ENCODE measurements around the gene PGGHG. TPM values are rescaled to one million over a fixed set of nuclear protein-coding genes. Genes with fewer than 3 reads are reported as not detected.

Gene PGGHG
- total and polyA plus RNA-seq, 4 donors = 3.9 to 15.9 (median 6.2) TPM

DNA sequence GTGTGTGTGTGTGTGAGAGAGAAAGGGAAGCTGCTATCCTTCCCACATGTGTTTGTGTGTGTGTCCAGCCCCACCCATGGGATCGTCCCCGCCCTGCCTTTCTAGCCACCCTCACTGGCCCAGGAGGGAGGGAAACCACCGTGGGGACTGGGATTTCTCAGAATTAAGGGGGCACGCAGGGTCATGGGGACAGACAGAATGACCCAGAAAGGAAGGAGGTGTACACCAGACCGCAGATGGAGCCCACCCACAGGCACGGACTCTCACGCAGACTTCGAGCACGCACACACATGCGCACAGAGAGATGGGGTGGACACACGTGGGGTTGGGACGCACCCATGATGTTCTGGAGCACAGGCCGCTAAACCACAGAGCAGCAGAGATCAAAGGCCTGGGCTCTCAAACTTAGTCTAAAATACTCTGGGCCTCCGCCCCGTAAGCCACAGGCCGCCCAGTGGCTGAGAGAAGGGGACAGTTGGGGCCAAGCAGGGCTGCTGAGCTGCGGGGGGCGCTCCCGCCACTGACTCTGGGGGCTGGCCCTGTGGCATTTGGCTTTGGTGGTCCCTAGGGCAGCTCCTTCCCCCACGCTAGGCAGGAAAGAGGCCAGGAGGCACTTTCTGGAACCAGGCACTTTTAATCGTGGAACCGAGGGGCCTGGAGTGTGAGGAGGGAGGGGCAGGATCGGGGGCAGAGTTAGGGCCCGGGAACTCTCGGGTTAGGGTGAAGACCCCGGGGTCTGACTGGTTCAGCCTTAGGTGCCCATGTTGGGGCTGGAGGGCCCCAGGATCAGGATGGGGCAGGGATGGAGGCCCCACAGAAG is 8.9 kb downstream of the PGGHG start:
- peaks cover 8% of the 10 kb centered on the region for H3K4me1 ChIP-seq (ENCODE audit: control insufficient read depth, insufficient read depth, low read length)
- no peaks in the 10 kb centered on the region for H3K9me3 ChIP-seq (ENCODE audit: control insufficient read depth, insufficient read depth, low read length)
- H3K27me3 ChIP-seq (ENCODE audit: control insufficient read depth, insufficient read depth, low read length) = peaks cover 2% of the 10 kb centered on the region
- no peak for DNase-seq (ENCODE audit: low read depth in 4 of 6, low spot score in 6 of 6)
- 84% methylated on average over 23 of the region's 26 CpGs for WGBS (ENCODE audit: insufficient coverage)
- H3K4me3 ChIP-seq (ENCODE audit: low read depth, low read length) = no peak overlapping the region
- H3K27ac ChIP-seq (ENCODE audit: low read depth, low read length) = no peak overlapping the region
- H3K36me3 ChIP-seq (ENCODE audit: control insufficient read depth, insufficient read depth, low read length) = peaks cover 5% of the 10 kb centered on the region

DNA sequence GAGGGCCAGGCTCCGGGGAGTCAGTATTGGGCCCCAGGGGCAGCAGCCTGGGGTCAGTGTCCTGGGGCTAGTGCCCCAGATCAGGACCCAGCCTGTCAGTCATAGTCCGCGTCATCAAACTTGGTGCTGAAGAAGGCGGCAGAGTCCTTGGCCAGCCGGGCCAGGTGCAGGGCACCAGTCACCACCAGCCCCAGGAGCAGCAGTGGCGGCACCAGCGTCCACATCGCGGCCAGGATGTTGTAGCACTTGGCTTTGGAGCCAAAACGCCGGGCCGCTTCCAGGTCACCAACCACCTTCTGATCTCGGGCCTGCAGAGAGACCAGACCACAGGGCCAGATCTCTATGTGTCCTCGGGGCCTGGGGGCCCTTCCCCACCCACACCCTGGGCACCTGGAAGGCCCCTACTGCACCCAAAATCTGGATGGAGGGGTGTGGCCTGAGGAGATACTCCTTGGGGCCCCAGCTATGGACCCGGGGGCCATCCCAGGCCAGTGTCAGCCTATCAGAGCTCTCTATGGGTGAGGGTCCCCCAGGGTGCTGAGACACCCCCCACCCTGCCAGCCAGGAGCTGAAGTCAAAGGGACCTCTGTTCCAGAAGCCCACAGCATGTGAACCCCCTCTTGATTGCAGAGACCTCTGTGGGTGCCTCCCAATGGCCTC is 9.6 kb downstream of the PGGHG start:
- no peak overlapping the region for H3K4me3 ChIP-seq (ENCODE audit: low read depth, low read length)
- H3K27me3 ChIP-seq (ENCODE audit: control insufficient read depth, insufficient read depth, low read length) = peaks cover 2% of the 10 kb centered on the region
- peaks cover 8% of the 10 kb centered on the region for H3K4me1 ChIP-seq (ENCODE audit: control insufficient read depth, insufficient read depth, low read length)
- no peaks in the 10 kb centered on the region for H3K9me3 ChIP-seq (ENCODE audit: control insufficient read depth, insufficient read depth, low read length)
- no peak for DNase-seq (ENCODE audit: low read depth in 4 of 6, low spot score in 6 of 6)
- H3K27ac ChIP-seq (ENCODE audit: low read depth, low read length) = no peak overlapping the region
- H3K36me3 ChIP-seq (ENCODE audit: control insufficient read depth, insufficient read depth, low read length) = peaks cover 5% of the 10 kb centered on the region
- WGBS (ENCODE audit: insufficient coverage) = 89% methylated on average over 14 of the region's 15 CpGs

DNA sequence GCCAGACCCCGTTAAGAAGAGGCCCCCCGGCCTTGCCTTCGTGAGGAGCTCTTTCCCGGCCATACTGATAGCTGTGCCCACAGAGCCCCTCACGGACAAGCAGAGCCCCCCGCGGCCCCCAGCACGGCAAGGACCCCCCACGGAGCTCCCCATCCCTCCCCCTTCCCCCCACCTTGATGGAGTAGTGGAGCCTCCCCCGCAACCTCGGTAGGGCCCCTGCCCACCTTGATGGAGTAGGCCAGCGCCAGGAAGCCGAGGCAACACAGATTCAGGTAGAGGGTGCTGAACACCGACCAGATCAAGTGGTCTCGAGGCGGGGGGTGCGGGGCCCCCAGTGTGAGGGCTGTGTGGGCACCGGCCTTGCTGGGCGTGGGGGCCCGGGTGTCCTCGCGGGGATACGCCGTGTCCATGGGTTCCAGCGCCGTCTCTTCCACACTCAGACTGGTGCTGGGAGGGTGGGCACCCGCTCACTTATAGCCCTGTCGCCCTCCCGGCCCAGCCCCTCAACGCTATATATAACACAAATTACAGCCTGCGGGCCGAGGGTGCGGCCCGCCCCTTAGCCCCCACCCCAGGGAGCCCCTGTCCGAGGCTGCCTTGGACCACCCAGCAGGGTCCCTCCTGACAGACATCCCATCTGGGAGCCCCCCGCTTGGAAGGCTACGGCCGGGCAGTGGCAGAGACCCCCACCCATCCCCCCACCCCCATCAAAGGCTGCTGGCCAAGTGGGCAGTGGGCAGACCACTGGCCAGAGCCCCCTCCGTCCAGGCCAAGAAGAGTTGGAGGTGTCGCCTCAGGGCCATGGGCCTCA is 10.4 kb downstream of the PGGHG start, which contains the start of gene IFITM5:
TSS of gene IFITM5 (minus strand) at position 446 of the 811 bp plus-strand sequence. CDS start at position 410, 36 bp downstream.
- Histone ChIP-seq H3K36me3 (ENCODE audit: control insufficient read depth, insufficient read depth, low read length) (peaks cover 5% of the 10 kb centered on the region), H3K9me3 (ENCODE audit: control insufficient read depth, insufficient read depth, low read length) (no peaks in the 10 kb centered on the region), H3K4me1 (ENCODE audit: control insufficient read depth, insufficient read depth, low read length) (peaks cover 8% of the 10 kb centered on the region), H3K4me3 (ENCODE audit: low read depth, low read length) (no peak within 1 kb of the TSS), H3K27ac (ENCODE audit: low read depth, low read length) (no peak within 1 kb of the TSS), H3K27me3 (ENCODE audit: control insufficient read depth, insufficient read depth, low read length) (peaks cover 2% of the 10 kb centered on the region)
- DNase-seq (ENCODE audit: low read depth in 4 of 6, low spot score in 6 of 6) = no peak
- WGBS (ENCODE audit: insufficient coverage) = 91% methylated on average over 20 of the region's 40 CpGs

DNA sequence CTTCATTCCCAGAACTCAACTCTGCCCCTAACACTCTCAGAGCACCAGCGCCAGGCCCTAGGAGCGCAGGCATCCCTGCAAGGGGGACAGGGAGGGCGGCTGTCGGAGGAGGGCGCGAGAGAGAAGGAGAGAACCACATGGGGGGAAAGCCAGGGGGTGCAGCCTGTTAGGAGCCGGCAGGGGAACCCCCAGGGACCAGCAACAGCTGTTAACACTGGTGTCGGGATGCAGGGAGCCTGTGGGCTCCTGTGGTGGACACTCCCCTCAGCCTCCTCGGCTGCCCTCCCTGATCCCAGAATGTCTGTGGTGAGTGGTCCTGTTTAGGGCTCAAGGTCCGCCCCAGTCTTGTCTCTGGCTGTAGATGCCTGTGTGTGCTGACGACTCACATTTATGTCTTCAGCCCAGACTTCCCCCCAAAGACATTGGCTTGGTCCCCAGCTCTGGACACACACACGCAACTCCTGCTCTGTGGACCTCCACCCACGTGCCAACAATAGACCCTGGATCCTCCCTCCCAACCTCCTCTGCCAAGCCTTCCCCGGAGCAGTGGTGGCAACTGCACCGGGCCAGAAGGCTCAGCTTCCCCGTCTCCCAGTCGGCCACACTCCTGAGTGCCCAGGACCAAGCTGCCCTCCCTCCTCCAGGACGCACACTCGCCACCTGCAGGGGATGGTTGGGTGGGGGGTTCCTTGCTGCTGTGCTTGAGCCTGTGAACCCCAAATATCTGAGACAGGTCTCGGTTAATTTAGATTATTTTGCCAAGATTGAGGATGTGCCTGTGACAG is 11.2 kb downstream of the PGGHG start:
- WGBS (ENCODE audit: insufficient coverage) = 32% methylated on average over 15 of the region's 20 CpGs
- DNase-seq (ENCODE audit: low read depth in 4 of 6, low spot score in 6 of 6) = no peak
- H3K27ac ChIP-seq (ENCODE audit: low read depth, low read length) = no peak overlapping the region
- peaks cover 8% of the 10 kb centered on the region for H3K4me1 ChIP-seq (ENCODE audit: control insufficient read depth, insufficient read depth, low read length)
- no peak overlapping the region for H3K4me3 ChIP-seq (ENCODE audit: low read depth, low read length)
- H3K36me3 ChIP-seq (ENCODE audit: control insufficient read depth, insufficient read depth, low read length) = no peaks in the 10 kb centered on the region
- H3K9me3 ChIP-seq (ENCODE audit: control insufficient read depth, insufficient read depth, low read length) = no peaks in the 10 kb centered on the region
- H3K27me3 ChIP-seq (ENCODE audit: control insufficient read depth, insufficient read depth, low read length) = peaks cover 2% of the 10 kb centered on the region

GRCh38 chr11:303363-303762 is 14.4 kb downstream of the PGGHG start:
- WGBS (ENCODE audit: insufficient coverage) = 94% methylated on average over 6 of the region's 12 CpGs

DNA sequence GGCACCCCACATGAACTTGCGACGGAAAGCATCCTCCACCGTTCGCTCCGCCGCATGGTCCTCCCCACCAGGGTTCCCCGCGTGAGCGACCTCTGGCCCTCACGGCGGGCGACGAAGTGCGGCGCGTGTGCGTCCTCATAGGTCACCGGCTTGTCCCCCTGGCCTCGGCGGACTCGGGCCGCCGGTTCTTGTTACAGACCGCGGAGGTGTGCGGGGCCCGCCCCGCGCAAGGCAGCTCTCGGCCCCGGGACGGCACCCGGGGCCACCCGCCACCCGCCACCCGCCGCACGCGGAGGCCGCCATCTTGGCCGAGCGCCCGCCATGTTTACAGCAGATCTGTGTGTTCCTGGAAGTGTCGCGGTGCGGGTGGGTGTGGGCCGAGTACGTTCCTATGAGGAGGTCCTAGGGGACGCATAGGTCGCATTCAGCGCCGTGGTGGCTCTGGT is 15.2 kb downstream of the PGGHG start:
- Histone ChIP-seq H3K36me3 (ENCODE audit: control insufficient read depth, insufficient read depth, low read length) (no peaks in the 10 kb centered on the region), H3K27ac (ENCODE audit: low read depth, low read length) (no peak overlapping the region), H3K27me3 (ENCODE audit: control insufficient read depth, insufficient read depth, low read length) (peaks cover 6% of the 10 kb centered on the region), H3K4me3 (ENCODE audit: low read depth, low read length) (no peak overlapping the region), H3K4me1 (ENCODE audit: control insufficient read depth, insufficient read depth, low read length) (peaks cover 17% of the 10 kb centered on the region), H3K9me3 (ENCODE audit: control insufficient read depth, insufficient read depth, low read length) (no peaks in the 10 kb centered on the region)
- 87% methylated on average over 51 of the region's 52 CpGs for WGBS (ENCODE audit: insufficient coverage)
- no peak for DNase-seq (ENCODE audit: low read depth in 4 of 6, low spot score in 6 of 6)

More at GRCh38 chr11:303363-303762, 14.4 kb downstream of the PGGHG start:
- peaks cover 17% of the 10 kb centered on the region for H3K4me1 ChIP-seq (ENCODE audit: control insufficient read depth, insufficient read depth, low read length)
- no peaks in the 10 kb centered on the region for H3K36me3 ChIP-seq (ENCODE audit: control insufficient read depth, insufficient read depth, low read length)
- no peak for DNase-seq (ENCODE audit: low read depth in 4 of 6, low spot score in 6 of 6)
- no peak overlapping the region for H3K4me3 ChIP-seq (ENCODE audit: low read depth, low read length)
- H3K27ac ChIP-seq (ENCODE audit: low read depth, low read length) = no peak overlapping the region
- H3K9me3 ChIP-seq (ENCODE audit: control insufficient read depth, insufficient read depth, low read length) = no peaks in the 10 kb centered on the region
- H3K27me3 ChIP-seq (ENCODE audit: control insufficient read depth, insufficient read depth, low read length) = peaks cover 5% of the 10 kb centered on the region

- Histone ChIP-seq H3K9me3 (ENCODE audit: control insufficient read depth, insufficient read depth, low read length) (no peaks in the 10 kb centered on the region), H3K27me3 (ENCODE audit: control insufficient read depth, insufficient read depth, low read length) (peaks cover 6% of the 10 kb centered on the region), H3K36me3 (ENCODE audit: control insufficient read depth, insufficient read depth, low read length) (no peaks in the 10 kb centered on the region), H3K27ac (ENCODE audit: low read depth, low read length) (no peak overlapping the region), H3K4me1 (ENCODE audit: control insufficient read depth, insufficient read depth, low read length) (peaks cover 11% of the 10 kb centered on the region), H3K4me3 (ENCODE audit: low read depth, low read length) (no peak overlapping the region)
- WGBS (ENCODE audit: insufficient coverage) = 25% methylated on average over 16 of the region's 19 CpGs
- DNase-seq (ENCODE audit: low read depth in 4 of 6, low spot score in 6 of 6) = peak in 5 of 6 donors; percentile 15 to 89 (median 46)
Observed at GRCh38 chr11:304915-305843, 16.3 kb downstream of the PGGHG start.

GRCh38 chr11:305844-306211 is 16.9 kb downstream of the PGGHG start:
- Histone ChIP-seq H3K36me3 (ENCODE audit: control insufficient read depth, insufficient read depth, low read length) (no peaks in the 10 kb centered on the region), H3K27me3 (ENCODE audit: control insufficient read depth, insufficient read depth, low read length) (peaks cover 6% of the 10 kb centered on the region), H3K9me3 (ENCODE audit: control insufficient read depth, insufficient read depth, low read length) (no peaks in the 10 kb centered on the region), H3K4me1 (ENCODE audit: control insufficient read depth, insufficient read depth, low read length) (peaks cover 9% of the 10 kb centered on the region), H3K4me3 (ENCODE audit: low read depth, low read length) (no peak overlapping the region), H3K27ac (ENCODE audit: low read depth, low read length) (no peak overlapping the region)
- DNase-seq (ENCODE audit: low read depth in 4 of 6, low spot score in 6 of 6) = no peak
- 61% methylated on average over 8 of the region's 10 CpGs for WGBS (ENCODE audit: insufficient coverage)

All from spinal cord (tissue), 10 donors.